Hair follicular keratinocyte (primary cell): ENCODE results near the gene USP6. TPM values are rescaled to one million over a fixed set of nuclear protein-coding genes. Genes with fewer than 3 reads are reported as not detected.

ENCODE experiments used
- total RNA-seq: library from RNA; depleted of rRNA; stranded (reverse); fragments of >200 nt; gene quantifications from 2 replicates; pipeline ENCODE4 v1.2.3, GENCODE V29; 2015

USP6 gene
- total RNA-seq, result under 0.01 TPM in 1 of 2 replicates, not detected in the other

DNA sequence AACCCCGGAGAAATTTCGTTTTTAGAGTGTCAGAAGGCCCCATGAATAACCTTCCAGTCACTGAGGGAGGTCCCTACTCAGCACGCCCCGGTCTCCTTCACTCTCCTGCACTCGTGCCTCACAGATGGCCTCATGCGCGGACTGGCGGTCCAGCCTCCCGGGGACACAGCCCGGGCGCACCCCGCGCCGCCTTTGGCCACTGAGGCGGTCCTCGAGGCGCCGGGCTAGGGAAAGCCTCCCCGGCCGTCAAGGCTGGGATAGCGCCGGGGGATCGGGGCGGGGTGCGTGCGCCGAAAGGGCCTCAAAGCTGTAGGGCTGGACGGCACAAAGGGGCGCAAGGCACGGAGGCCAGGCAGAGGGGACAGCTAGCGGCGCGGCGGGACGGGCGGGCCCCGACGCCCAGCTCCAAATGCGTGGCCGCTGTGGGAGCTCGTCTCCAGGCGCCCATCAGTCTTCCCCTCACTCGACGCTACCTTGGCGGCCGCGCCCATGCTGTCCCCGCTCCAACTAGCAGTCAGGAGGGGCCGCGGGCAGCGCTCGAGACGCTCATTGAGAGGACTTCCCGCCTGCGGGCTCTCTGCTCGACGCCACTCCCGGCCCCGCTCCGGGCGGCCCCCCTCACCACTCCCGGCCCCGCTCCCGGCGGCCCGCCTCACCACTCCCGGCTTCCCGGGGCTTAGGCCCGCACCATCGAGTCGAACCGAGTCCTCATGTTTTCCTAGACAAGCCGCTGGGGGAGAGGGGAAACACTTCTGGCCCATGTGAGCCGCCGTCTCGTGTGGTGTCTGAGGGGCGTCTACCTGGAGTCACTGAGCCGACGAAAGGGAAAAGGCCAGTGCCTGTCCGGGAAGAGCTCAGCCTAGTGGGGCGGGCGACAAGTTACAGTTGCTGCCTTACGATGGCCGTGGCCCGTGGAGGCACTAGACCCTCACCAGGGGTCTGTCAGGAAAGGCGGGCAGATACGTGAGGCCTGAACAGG, at the start of gene USP6:
TSS of gene USP6 (plus strand) at position 360 of the 979 bp plus-strand sequence. CDS start 14,336 bp downstream, outside the sequence.

DNA sequence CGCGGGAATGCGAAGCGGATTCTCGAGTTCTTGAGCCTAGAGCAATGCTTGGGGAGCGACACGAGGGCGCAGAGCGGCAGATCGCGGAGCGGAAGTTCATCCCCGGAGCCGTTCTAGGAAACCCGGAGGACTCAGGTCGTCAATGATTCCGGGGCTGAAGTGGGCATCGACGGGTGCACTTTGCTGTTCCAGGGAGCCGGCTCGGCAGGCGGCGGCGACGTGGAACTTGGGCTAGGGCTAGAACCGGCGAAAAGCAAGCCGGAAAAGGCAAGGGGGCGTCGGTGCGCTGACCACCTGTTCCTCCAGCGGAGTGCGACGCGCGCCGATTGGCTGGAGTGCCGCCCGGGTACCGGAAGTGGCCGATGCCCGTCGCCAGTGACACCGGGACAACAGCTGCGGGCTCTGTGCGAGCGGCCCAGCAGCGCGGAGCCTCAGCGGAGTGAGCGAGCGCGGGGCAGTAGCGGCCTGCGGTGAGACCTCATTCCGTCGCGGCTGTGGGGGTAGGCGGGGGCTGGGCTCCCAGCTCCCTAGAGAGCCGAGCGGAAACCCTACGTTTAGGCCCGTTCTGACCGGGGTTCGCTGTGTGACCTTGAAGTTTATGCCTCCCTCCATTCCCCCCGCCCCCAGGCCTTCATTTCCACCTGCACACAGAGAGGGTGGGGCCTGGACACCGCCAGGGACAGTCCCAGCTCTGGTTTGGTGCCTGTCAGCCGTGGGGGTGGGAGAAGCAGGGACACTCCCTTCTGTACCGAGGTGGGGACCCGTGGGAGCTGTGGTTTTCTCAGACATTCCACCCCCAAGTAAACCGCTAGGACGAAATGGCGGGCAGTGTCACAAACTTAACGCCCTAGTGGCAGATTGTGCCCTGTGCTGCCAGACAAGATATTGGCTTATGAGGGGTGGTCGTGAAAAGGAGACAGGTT, 37.5 kb upstream of the USP6 start, which contains the start of gene ZFP3:
TSS of gene ZFP3 (plus strand) at position 362 of the 923 bp plus-strand sequence. CDS start 13,038 bp downstream, outside the sequence.

DNA sequence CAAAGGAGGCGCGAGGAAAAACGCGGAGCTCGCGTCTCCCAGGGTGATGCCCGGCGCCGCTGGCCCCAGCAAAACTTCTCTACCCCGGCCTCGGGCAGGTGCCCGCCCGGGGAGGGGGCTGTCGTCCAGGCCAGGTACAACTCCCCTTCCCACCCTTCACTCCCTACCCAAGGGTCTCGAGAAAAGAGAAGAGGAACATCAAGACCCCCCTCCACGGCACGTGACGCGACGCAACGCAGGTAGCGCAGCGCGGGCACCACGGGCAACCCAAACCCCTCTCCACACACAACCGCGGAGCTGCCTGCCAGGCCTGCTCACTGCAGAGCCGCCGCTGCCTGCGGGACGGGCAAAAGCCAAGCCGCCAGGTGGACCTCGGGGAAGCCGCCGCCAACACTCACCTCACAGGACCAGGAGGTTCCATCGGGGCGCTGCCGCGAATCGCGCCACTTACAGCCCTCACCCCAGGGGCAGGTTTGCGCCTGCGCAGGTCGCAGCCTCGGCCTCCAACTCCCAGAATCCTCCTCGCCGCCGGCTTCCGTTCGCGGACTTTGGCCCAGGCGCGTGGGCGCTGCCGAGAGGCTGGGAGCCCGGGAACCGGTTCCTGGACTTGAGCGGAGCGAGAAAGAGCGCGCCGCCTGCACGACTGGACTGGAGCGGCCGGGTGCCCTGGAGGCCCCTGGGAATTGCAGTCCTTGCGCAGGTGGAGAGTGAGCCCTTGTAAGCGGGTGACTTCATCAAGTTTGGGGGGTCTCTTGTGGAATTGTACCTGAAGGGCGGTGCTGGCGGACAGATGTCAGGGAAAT, 4.2 kb upstream of the USP6 start, which contains the start of gene ZNF232:
TSS of gene ZNF232 (minus strand) at position 477 of the 803 bp plus-strand sequence. CDS start at position 421, 56 bp downstream.

DNA sequence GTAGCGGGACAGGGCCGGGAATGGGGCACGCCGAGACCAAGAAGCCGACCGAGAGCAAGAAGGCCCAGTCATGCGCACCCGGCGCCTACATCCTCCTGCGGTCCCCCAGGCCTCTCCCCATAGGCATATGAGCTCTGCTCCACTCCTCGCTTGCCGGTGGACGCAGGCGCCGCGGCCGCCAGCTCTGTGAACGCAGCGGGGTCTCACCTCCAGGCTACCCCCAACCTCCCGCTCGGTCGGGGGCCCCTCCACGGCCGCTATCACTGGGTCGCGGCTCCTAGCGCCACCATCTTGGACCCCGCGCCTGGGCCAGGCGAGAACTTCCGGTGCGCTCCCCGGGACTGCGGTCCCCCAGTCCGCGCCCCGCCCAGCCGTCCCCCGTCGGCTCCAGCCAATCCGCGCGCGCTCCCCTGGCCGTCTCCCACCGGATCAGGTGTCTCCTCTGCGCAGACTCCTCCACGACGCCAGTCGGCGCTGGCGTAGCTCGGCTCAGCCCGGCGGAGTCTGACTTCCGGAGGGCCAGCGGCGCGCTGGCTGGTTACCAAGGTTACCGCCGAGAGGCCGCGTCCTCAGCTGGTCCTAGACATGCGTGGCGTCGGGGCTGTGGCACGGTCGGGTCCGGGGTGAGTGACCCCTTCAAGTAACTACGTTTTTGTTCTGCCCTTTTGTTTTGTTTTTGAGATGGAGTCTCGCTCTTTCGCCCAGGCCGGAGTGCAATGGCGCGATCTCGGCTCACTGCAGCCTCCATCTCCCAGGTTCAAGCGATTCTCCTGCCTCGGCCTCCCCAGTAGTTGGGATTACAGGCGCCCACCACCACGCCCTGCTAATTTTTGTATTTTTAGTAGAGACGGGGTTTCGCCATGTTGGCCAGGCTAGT, 75.9 kb downstream of the USP6 start, which contains the start of gene ZNF594:
TSS of gene ZNF594 (minus strand) at position 328 of the 877 bp plus-strand sequence. CDS start 7,612 bp downstream, outside the sequence.

Other genes with a start within 250 kb of the USP6 start
- 1.1 and 2.2 TPM in 2 replicates for gene C17orf107, start 216.5 kb upstream of the USP6 start, total RNA-seq
- gene CHRNE, start 212.9 kb upstream of the USP6 start, total RNA-seq, result not detected in 2 replicates
- gene GP1BA, start 183.8 kb upstream of the USP6 start, total RNA-seq, result not detected in 2 replicates
- gene SLC25A11, start 176.0 kb upstream of the USP6 start, total RNA-seq, result 53.0 and 63.6 TPM in 2 replicates
- gene RNF167, start 175.8 kb upstream of the USP6 start, total RNA-seq, result 50.5 and 60.4 TPM in 2 replicates
- 1,881 and 2,020 TPM in 2 replicates for gene PFN1, start 167.5 kb upstream of the USP6 start, total RNA-seq
- 0.61 and 0.86 TPM in 2 replicates for gene ENO3, start 164.9 kb upstream of the USP6 start, total RNA-seq
- gene SPAG7, start 148.2 kb upstream of the USP6 start, total RNA-seq, result 64.0 and 77.2 TPM in 2 replicates
- 9.7 and 22.2 TPM in 2 replicates for gene CAMTA2, start 128.4 kb upstream of the USP6 start, total RNA-seq
- gene INCA1, start 118.5 kb upstream of the USP6 start, total RNA-seq, result 0.08 TPM in 1 of 2 replicates, not detected in the other
- 73.7 and 76.2 TPM in 2 replicates for gene KIF1C, start 118.1 kb upstream of the USP6 start, total RNA-seq
- 0.08 and 0.62 TPM in 2 replicates for gene SLC52A1, start 80.6 kb upstream of the USP6 start, total RNA-seq
- 0.30 and 0.94 TPM in 2 replicates for gene ZFP3, start 37.6 kb upstream of the USP6 start, total RNA-seq
- 5.8 and 5.9 TPM in 2 replicates for gene ZNF232, start 4.2 kb upstream of the USP6 start, total RNA-seq
- 0.87 and 2.1 TPM in 2 replicates for gene ZNF594, start 75.8 kb downstream of the USP6 start, total RNA-seq
- gene SCIMP, start 118.8 kb downstream of the USP6 start, total RNA-seq, result not detected in 2 replicates
- gene RABEP1, start 166.3 kb downstream of the USP6 start, total RNA-seq, result 19.8 and 28.0 TPM in 2 replicates